Gastrocnemius medialis (tissue), 4 donors: Measurements from ENCODE around the gene FNIP1. TPM values are rescaled to one million over a fixed set of nuclear protein-coding genes. Genes with fewer than 3 reads are reported as not detected.
A peak's percentile ranks its signal among the peaks of the same experiment; 100 is the strongest.

Source experiments
- ATAC-seq, 2 donors: fragments of 150-250 bp; one replicate each; pipeline ENCODE4 v1.9.1; 2016
- DNase-seq, 2 donors: peaks; one replicate each; pipeline ENCODE4 v3.0.0-alpha.2; 2019
- H3K27ac ChIP-seq, 4 donors: fragments of 200-600 bp; sonication (generic); 1 replicate in 1 of 4; 2 replicates in 3 of 4; pipeline ENCODE4 v1.5.1; 2016 to 2018; ENCODE audit warnings: mild to moderate bottlenecking in 2 of 4, moderate library complexity in 1 of 4
- H3K27me3 ChIP-seq, 3 donors: fragments of 200-600 bp; sonication (generic) in 2 of 3; 1 replicate in 1 of 3; 2 replicates in 2 of 3; pipeline versions ENCODE4 v1.5.1 to v1.6.0; 2016 to 2019; ENCODE audit warnings: mild to moderate bottlenecking in 1 of 3, moderate library complexity in 1 of 3
- H3K36me3 ChIP-seq, 2 donors: fragments of 200-600 bp; sonication (generic) in 1 of 2; one replicate each; pipeline ENCODE4 v1.5.1; 2017 to 2018
- H3K4me1 ChIP-seq, 2 donors: fragments of 200-600 bp; sonication (generic) in 1 of 2; one replicate each; pipeline ENCODE4 v1.5.1; 2016 to 2017; ENCODE audit warnings: mild to moderate bottlenecking in 2 of 2
- H3K4me3 ChIP-seq, 4 donors: fragments of 200-600 bp; sonication (generic) in 3 of 4; 1 replicate in 1 of 4; 2 replicates in 3 of 4; pipeline ENCODE4 v1.5.1; 2016 to 2019; ENCODE audit warnings: mild to moderate bottlenecking in 2 of 4
- H3K9me3 ChIP-seq, 3 donors: fragments of 200-600 bp; sonication (generic) in 2 of 3; 1 replicate in 1 of 3; 2 replicates in 2 of 3; pipeline ENCODE4 v1.5.1; 2016 to 2019
- CTCF ChIP-seq, 5 experiments: fragments of 450-650 bp in 3 of 5; fragments of 200-600 bp in 2 of 5; sonication (generic) in 2 of 5; IDR thresholded peaks in 4 of 5; conservative IDR thresholded peaks in 1 of 5; 1 replicate in 4 of 5; 2 replicates in 1 of 5; pipeline ENCODE4 v1.5.1; 2016 to 2019; ENCODE audit warnings: antibody characterized with exemption in 5 of 5, mild to moderate bottlenecking in 3 of 5, moderate library complexity in 3 of 5
- POLR2A ChIP-seq, 2 donors: fragments of 450-650 bp; IDR thresholded peaks; one replicate each; pipeline ENCODE4 v1.6.1; 2017; ENCODE audit warnings: antibody characterized with exemption in 2 of 2, mild to moderate bottlenecking in 2 of 2, moderate library complexity in 2 of 2
- in situ Hi-C, 4 donors: fragments of 200-750 bp; cut with MboI; loops; one replicate each; pipeline versions ENCODE4 v1.15.0 to v1.8.0; 2017; ENCODE audit warnings: low sequenced_read_pairs in 4 of 4
- intact Hi-C: fragments of 100-400 bp; cut with DNase I; formaldehyde crosslinking; loops from one replicate; pipeline ENCODE4 v1.15.1; 2023; ENCODE audit warnings: low total_unique reads
- total RNA-seq, 4 donors: library from RNA; depleted of rRNA; stranded (reverse); fragments of >200 nt; gene quantifications; one replicate each; pipeline versions ENCODE4 v1.1.0 to v1.2.3, GENCODE V29; 2016

The FNIP1 gene
- total RNA-seq, 4 donors from 2014 or later, result 53.9 to 84.7 (median 66.9) TPM

- H3K36me3 ChIP-seq, result no peaks in the 10 kb centered on the region
- TF ChIP-seq POLR2A (IDR thresholded peaks at IDR 0.05) (no peak), CTCF (IDR thresholded peaks at IDR 0.05 in 4 of 5, conservative IDR thresholded peaks at IDR 0.05 in 1 of 5) (no peak)
- H3K4me3 ChIP-seq, result peak overlapping the region in 1 of 4 donors; percentile 17
- ATAC-seq (peak; percentile 55 to 56), DNase-seq (no peak)
- intact Hi-C loops, result no loop called here
- H3K27ac ChIP-seq, result peak overlapping the region; percentile 79 to 88 (median 81)
- no peaks in the 10 kb centered on the region for H3K27me3 ChIP-seq
- peaks cover 65 to 69% of the 10 kb centered on the region in 2 donors for H3K4me1 ChIP-seq
- H3K9me3 ChIP-seq, result no peaks in the 10 kb centered on the region
- in situ Hi-C loops, result loop anchor here in 1 of 4 donors (25.0 kb wide), 1 partner anchor 596 kb away; the partner anchor contains the start of genes HINT1 and LYRM7
These were observed 38.8 kb downstream of the FNIP1 start for GRCh38 chr5:131757830-131758519.

- Histone ChIP-seq H3K27me3 (no peaks in the 10 kb centered on the region), H3K4me3 (no peak overlapping the region), H3K4me1 (peaks cover 64 to 69% of the 10 kb centered on the region in 2 donors), H3K9me3 (no peaks in the 10 kb centered on the region), H3K36me3 (no peaks in the 10 kb centered on the region), H3K27ac (peak overlapping the region; percentile 79 to 88 (median 81))
- intact Hi-C loops (no loop called here), in situ Hi-C loops (loop anchor here in 1 of 4 donors (25.0 kb wide), 1 partner anchor 595 kb away; the partner anchor contains the start of genes HINT1 and LYRM7)
- TF ChIP-seq POLR2A (IDR thresholded peaks at IDR 0.05), result no peak
- TF ChIP-seq CTCF (IDR thresholded peaks at IDR 0.05 in 4 of 5, conservative IDR thresholded peaks at IDR 0.05 in 1 of 5), result no peak
- no peak for ATAC-seq
- no peak for DNase-seq
These were observed 39.9 kb downstream of the FNIP1 start for GRCh38 chr5:131756942-131757341.

- Histone ChIP-seq H3K9me3 (no peaks in the 10 kb centered on the region), H3K27ac (peak overlapping the region; percentile 6 to 37 (median 22)), H3K4me1 (peaks cover 45 to 53% of the 10 kb centered on the region in 2 donors), H3K4me3 (no peak overlapping the region), H3K27me3 (no peaks in the 10 kb centered on the region), H3K36me3 (no peaks in the 10 kb centered on the region)
- no peak for ATAC-seq
- in situ Hi-C loops, result loop anchor here in 1 of 4 donors (25.0 kb wide), 1 partner anchor 592 kb away; the partner anchor contains the start of genes HINT1 and LYRM7
- no peak for DNase-seq
- intact Hi-C loops, result no loop called here
- TF ChIP-seq CTCF (IDR thresholded peaks at IDR 0.05 in 4 of 5, conservative IDR thresholded peaks at IDR 0.05 in 1 of 5), result no peak
- no peak for TF ChIP-seq POLR2A (IDR thresholded peaks at IDR 0.05)
These were observed 42.5 kb downstream of the FNIP1 start for GRCh38 chr5:131754363-131754762.

GRCh38 chr5:131751506-131751905, 45.3 kb downstream of the FNIP1 start:
- no peak for ATAC-seq
- intact Hi-C loops (no loop called here), in situ Hi-C loops (loop anchor here in 1 of 4 donors (25.0 kb wide), 1 partner anchor 589 kb away; the partner anchor contains the start of genes HINT1 and LYRM7)
- Histone ChIP-seq H3K4me3 (no peak overlapping the region), H3K9me3 (no peaks in the 10 kb centered on the region), H3K36me3 (no peaks in the 10 kb centered on the region), H3K4me1 (peaks cover 17 to 25% of the 10 kb centered on the region in 2 donors), H3K27ac (no peak overlapping the region), H3K27me3 (no peaks in the 10 kb centered on the region)
- TF ChIP-seq CTCF (IDR thresholded peaks at IDR 0.05 in 4 of 5, conservative IDR thresholded peaks at IDR 0.05 in 1 of 5) (no peak), POLR2A (IDR thresholded peaks at IDR 0.05) (no peak)
- no peak for DNase-seq
